Brain microvascular endothelial cell (primary cell): ENCODE measurements around the gene CACNA2D3.

ENCODE experiments used
- DNase-seq: peaks from one replicate; pipeline ENCODE4 v3.0.0-alpha.2; 2020
- H3K27ac ChIP-seq: fragments of 250-450 bp; sonication (Bioruptor Pico); 2 replicates; pipeline ENCODE4 v1.5.1; 2020; ENCODE audit warnings: mild to moderate bottlenecking, moderate library complexity
- H3K27me3 ChIP-seq: fragments of 250-450 bp; sonication (Bioruptor Pico); replicated peaks from 2 replicates; pipeline ENCODE4 v1.5.1; 2020; ENCODE audit warnings: mild to moderate bottlenecking
- H3K36me3 ChIP-seq: fragments of 250-450 bp; sonication (Bioruptor Pico); replicated peaks from 2 replicates; pipeline ENCODE4 v1.5.1; 2020; ENCODE audit warnings: mild to moderate bottlenecking
- H3K4me3 ChIP-seq: 2 replicates; pipeline ENCODE4 v1.5.1; 2011; ENCODE audit warnings: low read depth, mild to moderate bottlenecking, control low read depth, low read length, moderate library complexity
- CTCF ChIP-seq: IDR thresholded peaks from 2 replicates; pipeline ENCODE4 v1.5.1; 2011; ENCODE audit warnings: low read depth, mild to moderate bottlenecking, moderate library complexity, low read length, control low read depth, inconsistent platforms; ENCODE audit errors: missing control alignments
- in situ Hi-C: cut with HindIII; loops from 2 replicates; pipeline ENCODE4 v1.10.0; 2017; ENCODE audit warnings: low sequenced_read_pairs, low pct_ligation_motif_present

Gene CACNA2D3

GRCh38 chr3:54197509-54197908 is 75.2 kb downstream of the CACNA2D3 start:
- DNase-seq: no peak
- no peak for TF ChIP-seq CTCF
- in situ Hi-C loops: no loop called here
- Histone ChIP-seq H3K36me3 (no peaks in the 10 kb centered on the region), H3K27me3 (no peaks in the 10 kb centered on the region), H3K27ac (no peak overlapping the region), H3K4me3 (no peak overlapping the region)

GRCh38 chr3:54198556-54198955 is 76.2 kb downstream of the CACNA2D3 start:
- TF ChIP-seq CTCF: no peak
- DNase-seq: no peak
- no peaks in the 10 kb centered on the region for H3K36me3 ChIP-seq
- in situ Hi-C loops: no loop called here
- no peak overlapping the region for H3K27ac ChIP-seq
- no peaks in the 10 kb centered on the region for H3K27me3 ChIP-seq
- H3K4me3 ChIP-seq: no peak overlapping the region

GRCh38 chr3:54202054-54202453 is 79.7 kb downstream of the CACNA2D3 start:
- in situ Hi-C loops: no loop called here

GRCh38 chr3:54202651-54203248 is 80.4 kb downstream of the CACNA2D3 start:
- no peaks in the 10 kb centered on the region for H3K27me3 ChIP-seq
- DNase-seq: no peak
- H3K36me3 ChIP-seq: no peaks in the 10 kb centered on the region
- TF ChIP-seq CTCF: no peak
- no peak overlapping the region for H3K27ac ChIP-seq
- in situ Hi-C loops: no loop called here
- no peak overlapping the region for H3K4me3 ChIP-seq

More at GRCh38 chr3:54202054-54202453, 79.7 kb downstream of the CACNA2D3 start:
- Histone ChIP-seq H3K27me3 (no peaks in the 10 kb centered on the region), H3K36me3 (no peaks in the 10 kb centered on the region), H3K4me3 (no peak overlapping the region), H3K27ac (no peak overlapping the region)
- no peak for TF ChIP-seq CTCF
- no peak for DNase-seq

- DNase-seq: no peak
- H3K27ac ChIP-seq: no peak overlapping the region
- no peaks in the 10 kb centered on the region for H3K27me3 ChIP-seq
- no peak overlapping the region for H3K4me3 ChIP-seq
- in situ Hi-C loops: no loop called here
- H3K36me3 ChIP-seq: no peaks in the 10 kb centered on the region
- no peak for TF ChIP-seq CTCF
These were observed 84.5 kb downstream of the CACNA2D3 start for GRCh38 chr3:54206874-54207273.

- no peak for TF ChIP-seq CTCF
- Histone ChIP-seq H3K36me3 (no peaks in the 10 kb centered on the region), H3K4me3 (no peak overlapping the region), H3K27ac (no peak overlapping the region), H3K27me3 (no peaks in the 10 kb centered on the region)
- in situ Hi-C loops: no loop called here
- no peak for DNase-seq
These were observed 88.7 kb downstream of the CACNA2D3 start for GRCh38 chr3:54211097-54211496.
